H1 (cell line): ENCODE data around the gene P2RX6. TPM values are rescaled to one million over a fixed set of nuclear protein-coding genes. Genes with fewer than 3 reads are reported as not detected.

Experiments
- CTCF ChIA-PET: fragments of 300-600 bp; sonication (Branson Sonifier 250); formaldehyde crosslinking; loops from one replicate; lab custom pipeline; 2021; ENCODE audit not compliant: partially characterized antibody; lab: Charles Lee
- POLR2A ChIA-PET: fragments of 300-600 bp; sonication (Branson Sonifier 250); formaldehyde crosslinking; loops from one replicate; lab custom pipeline; 2021; ENCODE audit warnings: inconsistent platforms; ENCODE audit not compliant: partially characterized antibody; lab: Charles Lee
- DNase-seq, 2 experiments: peaks; one replicate each; pipeline versions ENCODE4 v3.0.0 to v3.0.0-alpha.2; 2010 to 2022; ENCODE audit warnings: low spot score in 2 of 2, low read depth in 1 of 2, mixed read lengths in 1 of 2
- FAIRE-seq: peaks from 2 replicates; lab custom pipeline; 2011; peaks lifted over from hg19 to GRCh38; lab: Jason Lieb, UNC
- H2AFZ ChIP-seq: 2 replicates; pipeline ENCODE4 v1.8.1; 2012; ENCODE audit warnings: low read length, inconsistent platforms
- H2AK5ac ChIP-seq: 2 replicates; pipeline ENCODE4 v1.6.1; 2013; ENCODE audit warnings: low read depth, low read length
- H2BK120ac ChIP-seq: replicated peaks from 2 replicates; pipeline ENCODE3; 2013; ENCODE audit warnings: low read depth, low read length, inconsistent platforms
- H2BK12ac ChIP-seq: 2 replicates; pipeline ENCODE4 v1.6.1; 2013; ENCODE audit warnings: low read depth, low read length
- H2BK15ac ChIP-seq: 2 replicates; pipeline ENCODE4 v1.6.1; 2013; ENCODE audit warnings: low read length
- H2BK20ac ChIP-seq: 2 replicates; pipeline ENCODE4 v1.6.1; 2013; ENCODE audit warnings: low read length
- H2BK5ac ChIP-seq: 2 replicates; pipeline ENCODE4 v1.6.1; 2013; ENCODE audit warnings: low read depth, low read length
- H3K14ac ChIP-seq: 2 replicates; pipeline ENCODE4 v1.6.1; 2013; ENCODE audit warnings: inconsistent platforms; ENCODE audit not compliant: insufficient read length
- H3K18ac ChIP-seq: 2 replicates; pipeline ENCODE4 v1.6.1; 2013; ENCODE audit warnings: low read length; ENCODE audit errors: extremely low read depth
- H3K23ac ChIP-seq: 2 replicates; pipeline ENCODE4 v1.6.1; 2013; ENCODE audit warnings: inconsistent platforms; ENCODE audit not compliant: insufficient read length
- H3K23me2 ChIP-seq: 2 replicates; pipeline ENCODE4 v1.6.1; 2013; ENCODE audit warnings: low read depth, low read length
- H3K27ac ChIP-seq: 2 replicates; pipeline ENCODE4 v1.6.1; 2011; ENCODE audit warnings: low read depth, low read length, inconsistent platforms
- H3K27me3 ChIP-seq, 4 experiments: replicated peaks in 1 of 4; 1 replicate in 1 of 4; 2 replicates in 3 of 4; pipeline versions ENCODE4 v1.6.1 to v1.8.1; 2011 to 2013; ENCODE audit warnings: low read length in 3 of 4, mild to moderate bottlenecking in 3 of 4, inconsistent platforms in 2 of 4, mixed read lengths in 2 of 4, moderate library complexity in 1 of 4; ENCODE audit not compliant: control insufficient read depth in 3 of 4, insufficient read depth in 3 of 4; ENCODE audit errors: extremely low read depth in 1 of 4
- H3K36me3 ChIP-seq, 4 experiments: 2 replicates each; pipeline versions ENCODE4 v1.6.1 to v1.8.1; 2011 to 2013; ENCODE audit warnings: mild to moderate bottlenecking in 4 of 4, low read length in 3 of 4, moderate library complexity in 2 of 4, control low read depth in 1 of 4, inconsistent platforms in 1 of 4; ENCODE audit not compliant: insufficient read depth in 4 of 4, control insufficient read depth in 2 of 4
- H3K4ac ChIP-seq: replicated peaks from 2 replicates; pipeline ENCODE3; 2013; ENCODE audit warnings: low read length, low read depth, mixed read lengths, inconsistent platforms; ENCODE audit not compliant: insufficient read length
- H3K4me1 ChIP-seq, 4 experiments: replicated peaks in 1 of 4; 1 replicate in 1 of 4; 2 replicates in 3 of 4; pipeline versions ENCODE4 v1.6.1 to v1.8.1; 2011 to 2013; ENCODE audit warnings: low read length in 3 of 4, inconsistent platforms in 2 of 4, mixed read lengths in 1 of 4; ENCODE audit not compliant: insufficient read depth in 4 of 4, control insufficient read depth in 3 of 4
- H3K4me2 ChIP-seq, 2 experiments: 2 replicates each; pipeline versions ENCODE4 v1.6.1 to v1.8.1; 2011 to 2013; ENCODE audit warnings: low read depth in 2 of 2, low read length in 2 of 2, control low read depth in 1 of 2, inconsistent platforms in 1 of 2, mild to moderate bottlenecking in 1 of 2; ENCODE audit not compliant: insufficient read depth in 1 of 2
- H3K4me3 ChIP-seq, 4 experiments: fragments of 200-600, 300-600 bp in 1 of 4; sonication (generic), shearing (Covaris generic), sonication (Bioruptor Twin) in 1 of 4; 2 replicates each; pipeline versions ENCODE4 v1.5.1 to v1.8.1; 2011 to 2016; ENCODE audit warnings: low read length in 4 of 4, low read depth in 3 of 4, control low read depth in 2 of 4, inconsistent platforms in 2 of 4, mild to moderate bottlenecking in 2 of 4, mixed read lengths in 1 of 4, moderate library complexity in 1 of 4; ENCODE audit not compliant: insufficient read depth in 2 of 4; ENCODE audit errors: extremely low read depth in 1 of 4
- H3K56ac ChIP-seq: replicated peaks from 2 replicates; pipeline ENCODE3; 2013; ENCODE audit warnings: low read depth, mild to moderate bottlenecking, mixed read lengths, low read length, inconsistent platforms; ENCODE audit not compliant: insufficient read length
- H3K79me1 ChIP-seq: 2 replicates; pipeline ENCODE4 v1.6.1; 2013; ENCODE audit warnings: low read depth, low read length, control low read depth
- H3K79me2 ChIP-seq, 2 experiments: 2 replicates each; pipeline versions ENCODE4 v1.6.1 to v1.8.1; 2012 to 2013; ENCODE audit warnings: low read length in 2 of 2, mild to moderate bottlenecking in 2 of 2, inconsistent platforms in 1 of 2; ENCODE audit not compliant: insufficient read depth in 2 of 2, control insufficient read depth in 1 of 2
- H3K9ac ChIP-seq, 4 experiments: replicated peaks in 1 of 4; 1 replicate in 1 of 4; 2 replicates in 3 of 4; pipeline versions ENCODE4 v1.6.1 to v1.8.1; 2011 to 2013; ENCODE audit warnings: low read depth in 3 of 4, low read length in 3 of 4, control low read depth in 2 of 4, mild to moderate bottlenecking in 2 of 4, moderate library complexity in 2 of 4, inconsistent platforms in 1 of 4; ENCODE audit errors: extremely low read depth in 1 of 4
- H3K9me3 ChIP-seq, 2 experiments: 2 replicates each; pipeline versions ENCODE4 v1.6.1 to v1.8.1; 2012 to 2013; ENCODE audit warnings: mild to moderate bottlenecking in 2 of 2, moderate library complexity in 2 of 2, control low read depth in 1 of 2, inconsistent platforms in 1 of 2, low read depth in 1 of 2, low read length in 1 of 2, mixed read lengths in 1 of 2; ENCODE audit not compliant: insufficient read depth in 2 of 2
- H4K20me1 ChIP-seq, 2 experiments: replicated peaks in 1 of 2; 2 replicates each; pipeline versions ENCODE3 to v1.8.1; 2011 to 2013; ENCODE audit warnings: inconsistent platforms in 2 of 2, low read length in 2 of 2, mild to moderate bottlenecking in 1 of 2; ENCODE audit not compliant: insufficient read depth in 2 of 2, control insufficient read depth in 1 of 2
- H4K5ac ChIP-seq: 2 replicates; pipeline ENCODE4 v1.6.1; 2013; ENCODE audit warnings: low read length, low read depth, mixed read lengths, inconsistent platforms; ENCODE audit not compliant: insufficient read length
- H4K8ac ChIP-seq: 2 replicates; pipeline ENCODE4 v1.8.0; 2013; ENCODE audit warnings: mild to moderate bottlenecking, moderate library complexity, low read length, inconsistent platforms; ENCODE audit not compliant: insufficient read depth; ENCODE audit errors: extremely low read depth
- H4K91ac ChIP-seq: replicated peaks from 2 replicates; pipeline ENCODE3; 2013; ENCODE audit warnings: low read length, mixed read lengths, inconsistent platforms; ENCODE audit not compliant: insufficient read length
- POLR2AphosphoS5 ChIP-seq: IDR thresholded peaks from 2 replicates; pipeline ENCODE4 v1.6.1; 2011; ENCODE audit warnings: low read depth, low read length
- RBBP5 ChIP-seq: IDR thresholded peaks from 2 replicates; pipeline ENCODE4 v1.7.1; 2012; ENCODE audit warnings: low read depth, mild to moderate bottlenecking, inconsistent platforms, low read length, moderate library complexity, borderline replicate concordance
- WGBS, 2 experiments: shearing (Covaris generic) in 1 of 2; methylation state at CpG; one replicate each; pipeline versions ENCODE4 v1.1.6 to v1.1.7; 2013 to 2015; ENCODE audit warnings: low lambda C conversion rate in 2 of 2, mixed read lengths in 2 of 2, inconsistent platforms in 1 of 2, low coverage in 1 of 2, missing lambda C conversion rate in 1 of 2; ENCODE audit not compliant: insufficient replicate concordance in 2 of 2, insufficient coverage in 1 of 2, insufficient read length in 1 of 2; ENCODE audit errors: extremely low coverage in 1 of 2, missing lambda C conversion rate in 1 of 2; 5-methylcytosine and 5-hydroxymethylcytosine counted together
- polyA plus RNA-seq, 7 experiments: library from polyadenylated mRNA; depleted of rRNA in 3 of 7; stranded (reverse) in 5 of 7; unstranded in 2 of 7; fragments of >200 nt in 5 of 7; fragments of 200-250 nt in 2 of 7; gene quantifications; 1 replicate in 5 of 7; 2 replicates in 1 of 7; 4 replicates in 1 of 7; pipeline versions ENCODE4 v1.2.1 to v1.2.3, GENCODE V29; 2011 to 2013; ENCODE audit warnings: missing spikeins in 2 of 7, mixed read lengths in 2 of 7
- total RNA-seq: library from RNA; stranded (reverse); fragmentation: NEBNext Ultra II Directional; extraction: Animal tissue kit (Norgen Biotek cat#: 25700); gene quantifications from 2 replicates; pipeline ENCODE4 v1.2.1, GENCODE V29; 2021

Gene P2RX6
- total and polyA plus RNA-seq, 2 of the 8 experiments (the other 6 are each of a cell fraction or from before 2014, with no cell fraction given) = 0.09 TPM; not detected in 1

- no peak overlapping the region for H3K18ac ChIP-seq
- no peak overlapping the region for H4K91ac ChIP-seq
- no peak overlapping the region for H3K27ac ChIP-seq
- no peak overlapping the region for H4K8ac ChIP-seq
- peaks cover 2% of the 10 kb centered on the region; the same call in 1 of the 2 replicates for H3K79me1 ChIP-seq
- H3K9ac ChIP-seq = no peak overlapping the region
- ChIA-PET POLR2A (interaction anchor here (0.8 to 5.5 kb wide), 8 partner anchors 8 to 45 kb away, joined by 3 to 45 read pairs (median 4); partner anchors contain the start of gene LZTR1), CTCF (interaction anchor here (0.7 to 1.7 kb wide), 6 partner anchors 9 to 113 kb away, joined by 3 to 6 read pairs (median 4); no protein-coding TSS in a partner anchor)
- no peak overlapping the region for H3K4me3 ChIP-seq
- H2BK20ac ChIP-seq = no peak overlapping the region
- no peak overlapping the region for H3K4me2 ChIP-seq
- no peak overlapping the region for H3K56ac ChIP-seq
- H2AFZ ChIP-seq = no peak overlapping the region
- H4K5ac ChIP-seq = no peak overlapping the region
- no peaks in the 10 kb centered on the region for H3K9me3 ChIP-seq
- H2BK120ac ChIP-seq = no peak overlapping the region
- H2BK5ac ChIP-seq = no peak overlapping the region
- H3K27me3 ChIP-seq = no peaks in the 10 kb centered on the region
- FAIRE-seq = no peak
- peaks cover 12% of the 10 kb centered on the region; the same call in 1 of the 2 replicates for H3K23me2 ChIP-seq
- no peak overlapping the region for H2AK5ac ChIP-seq
- no peak overlapping the region for H2BK12ac ChIP-seq
- no peak overlapping the region for H3K14ac ChIP-seq
- WGBS, 2 experiments = 84% methylated on average over 7 of the region's 7 CpGs; no CpG with 5 or more reads in 1 of the 2 experiments
- peaks cover 0 to 12% (median 8%) of the 10 kb centered on the region in 4 experiments; a peak in 5 of 7 replicates for H3K4me1 ChIP-seq
- H3K4ac ChIP-seq = no peak overlapping the region
- TF ChIP-seq RBBP5 (no peak), POLR2AphosphoS5 (peak; percentile 56; the same call in 1 of the 2 replicates)
- TF ChIP-seq, all 59 proteins: peak for 1
- Histone ChIP-seq H4K20me1 (peaks cover 6 to 10% of the 10 kb centered on the region in 2 experiments), H3K79me2 (no peaks in the 10 kb centered on the region; a peak in 1 of 4 replicates), H3K23ac (no peak overlapping the region), H3K36me3 (peaks cover 2 to 7% (median 5%) of the 10 kb centered on the region in 4 experiments; a peak in 5 of 8 replicates), H2BK15ac (no peak overlapping the region)
- no peak for DNase-seq
These were observed 16.3 kb upstream of the P2RX6 start for GRCh38 chr22:20998411-20999336.
